ENCODE results near the gene LRRC8B.
"Not testable (repeated sequence)": the region's sequence is repeated elsewhere in the genome, so short reads cannot be mapped to it uniquely, and the experiment has no call there.

Gene LRRC8B

GRCh38 chr1:89582571-89582970 lies 57.9 kb downstream of the LRRC8B start:
- DNase-seq (ENCODE audit: low read depth, low spot score), result no peak

GRCh38 chr1:89584211-89584610 lies 59.6 kb downstream of the LRRC8B start:
- DNase-seq (ENCODE audit: low read depth, low spot score), result no peak

DNA sequence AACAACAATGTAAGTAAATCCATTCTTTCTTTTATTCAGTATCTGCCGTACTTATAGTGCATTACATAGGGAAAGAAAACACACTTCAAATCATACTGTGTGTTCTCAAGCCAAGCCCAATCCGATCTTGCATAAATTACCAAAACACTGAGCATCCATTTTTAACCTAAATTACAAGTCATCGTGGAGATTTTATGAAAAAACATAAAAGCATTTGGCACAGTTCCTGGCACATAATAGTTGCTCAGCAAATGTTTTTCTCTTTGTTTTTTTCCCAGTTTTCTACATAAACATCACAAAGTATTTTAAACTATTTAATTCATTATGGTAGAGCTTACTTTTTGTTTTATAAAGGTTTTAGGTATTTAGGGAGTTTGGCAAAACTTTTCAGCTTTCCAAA lies 60.2 kb downstream of the LRRC8B start:
- no peak for DNase-seq (ENCODE audit: low read depth, low spot score)

DNA sequence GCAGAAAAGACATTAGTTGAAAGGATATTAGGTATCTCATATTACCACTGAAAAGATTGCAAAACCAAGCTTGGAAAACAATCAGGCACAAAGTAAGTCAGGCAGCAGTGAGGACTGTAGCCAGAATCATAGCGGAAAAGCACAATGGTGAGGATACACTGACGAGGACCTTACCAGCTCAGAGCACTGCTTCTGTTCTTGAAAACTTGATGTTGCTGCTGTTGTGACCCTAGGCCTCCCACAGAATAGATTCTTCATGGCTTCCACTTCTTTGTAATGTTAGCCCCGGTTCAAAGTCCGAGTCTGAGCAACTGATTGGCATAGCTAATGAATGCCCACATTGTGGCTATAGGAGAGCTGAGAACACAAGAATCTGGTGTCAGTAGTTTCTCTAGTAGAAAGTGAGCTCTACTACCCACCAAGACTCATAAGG lies 63.1 kb downstream of the LRRC8B start:
- DNase-seq (ENCODE audit: low read depth, low spot score), result no peak

GRCh38 chr1:89588480-89588879 lies 63.9 kb downstream of the LRRC8B start:
- DNase-seq (ENCODE audit: low read depth, low spot score), result no peak

GRCh38 chr1:89589515-89589914 lies 64.9 kb downstream of the LRRC8B start:
- no peak for DNase-seq (ENCODE audit: low read depth, low spot score)

- DNase-seq (ENCODE audit: low read depth, low spot score), result no peak
Observed at GRCh38 chr1:89590341-89591080, 65.9 kb downstream of the LRRC8B start.

DNA sequence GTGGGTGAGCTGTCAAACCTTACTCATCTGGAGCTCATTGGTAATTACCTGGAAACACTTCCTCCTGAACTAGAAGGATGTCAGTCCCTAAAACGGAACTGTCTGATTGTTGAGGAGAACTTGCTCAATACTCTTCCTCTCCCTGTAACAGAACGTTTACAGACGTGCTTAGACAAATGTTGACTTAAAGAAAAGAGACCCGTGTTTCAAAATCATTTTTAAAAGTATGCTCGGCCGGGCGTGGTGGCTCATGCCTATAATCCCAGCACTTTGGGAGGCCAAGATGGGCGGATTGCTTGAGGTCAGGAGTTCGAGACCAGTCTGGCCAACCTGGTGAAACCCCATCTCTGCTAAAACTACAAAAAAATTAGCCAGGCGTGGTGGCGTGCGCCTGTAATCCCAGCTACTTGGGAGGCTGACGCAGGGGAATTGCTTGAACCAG lies 68.3 kb downstream of the LRRC8B start:
- DNase-seq (ENCODE audit: low read depth, low spot score), result not testable (repeated sequence)

DNA sequence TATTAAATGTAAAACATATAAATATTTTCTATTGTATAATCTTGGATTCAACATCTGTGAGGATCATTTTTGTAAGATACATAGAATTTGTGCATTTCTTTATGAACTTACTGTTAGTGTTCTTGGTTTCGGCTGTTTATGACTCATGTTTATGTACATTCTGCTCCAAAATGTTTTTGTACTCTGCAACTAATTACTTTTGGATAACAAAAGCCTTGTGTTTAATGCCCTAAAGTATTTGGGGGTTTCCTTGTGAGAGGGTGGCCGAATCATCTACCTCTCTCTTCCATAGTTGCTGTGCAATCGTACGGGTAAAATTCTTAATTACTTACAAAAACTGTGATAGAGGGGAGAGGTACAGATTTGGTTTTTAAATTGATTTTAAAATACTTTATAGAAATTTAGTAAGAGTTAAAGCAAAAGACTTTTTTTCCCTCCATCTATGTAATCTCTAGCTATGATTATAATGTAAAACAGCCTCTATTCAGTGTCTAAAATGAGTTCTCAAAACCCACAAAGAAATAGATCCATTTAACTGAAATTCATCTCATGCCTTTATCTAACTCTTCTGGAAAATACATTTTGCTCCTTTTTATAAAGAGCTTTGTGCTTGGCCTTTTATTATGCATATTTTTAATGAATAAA lies 69.6 kb downstream of the LRRC8B start:
- no peak for DNase-seq (ENCODE audit: low read depth, low spot score)

DNA sequence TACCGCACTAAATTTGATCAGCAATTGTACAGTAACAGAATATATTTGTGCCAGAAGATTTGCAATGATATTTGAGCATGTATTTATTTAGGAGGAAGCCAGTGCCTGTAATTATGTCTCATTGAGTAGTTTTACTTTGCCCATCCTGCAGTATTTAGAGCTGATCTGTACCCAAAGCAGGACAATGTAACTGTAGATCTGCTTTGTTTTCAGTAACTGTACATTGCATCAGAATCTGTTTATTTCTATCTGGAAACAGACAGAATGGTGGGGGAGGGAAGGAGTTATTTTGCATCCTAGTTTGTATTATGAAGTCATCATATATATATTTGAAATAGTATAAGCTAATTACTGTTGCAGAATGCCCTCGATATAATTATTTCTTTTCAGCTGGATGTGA lies 72.1 kb downstream of the LRRC8B start:
- DNase-seq (ENCODE audit: low read depth, low spot score), result no peak

GRCh38 chr1:89598450-89599331 lies 74.1 kb downstream of the LRRC8B start:
- DNase-seq (ENCODE audit: low read depth, low spot score), result no peak

- DNase-seq (ENCODE audit: low read depth, low spot score), result no peak
Observed at GRCh38 chr1:89599332-89599630, 74.7 kb downstream of the LRRC8B start.

DNA sequence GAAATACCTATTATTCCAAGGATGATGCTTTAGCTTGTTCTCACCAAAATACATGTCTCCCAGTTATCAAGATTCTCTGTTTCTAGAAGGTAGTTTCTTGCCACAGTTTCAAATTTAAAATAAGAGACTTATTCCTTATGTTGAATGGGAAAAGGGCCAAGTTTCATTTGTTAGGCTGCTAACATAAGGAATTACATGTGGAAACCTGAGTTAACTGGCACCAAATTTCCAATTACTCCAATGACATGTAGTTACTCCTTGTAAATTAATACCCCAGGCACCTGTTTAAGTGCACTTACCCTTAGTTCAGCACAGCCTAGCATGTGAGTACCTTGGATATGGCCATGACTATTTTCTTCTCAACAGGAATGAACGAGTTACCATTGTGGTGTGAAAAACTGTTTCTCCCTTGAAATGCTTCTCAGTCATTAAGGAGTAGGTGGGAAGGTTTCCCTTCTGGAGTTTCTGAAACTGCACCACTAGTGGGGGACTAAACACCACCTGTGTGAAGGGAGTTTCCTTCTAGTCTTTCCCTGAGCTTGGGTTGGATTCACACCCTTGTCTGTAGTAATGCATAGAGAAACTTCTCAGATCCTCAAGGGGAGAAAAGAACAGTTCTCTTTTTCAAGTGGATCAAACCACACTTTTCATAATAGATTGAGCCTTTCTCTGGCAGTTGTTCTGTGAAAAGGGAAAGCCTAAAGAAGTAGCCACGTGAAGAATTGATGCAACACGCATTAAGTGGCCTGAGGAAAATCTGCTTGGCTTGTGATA lies 76.0 kb downstream of the LRRC8B start:
- DNase-seq (ENCODE audit: low read depth, low spot score), result no peak

DNA sequence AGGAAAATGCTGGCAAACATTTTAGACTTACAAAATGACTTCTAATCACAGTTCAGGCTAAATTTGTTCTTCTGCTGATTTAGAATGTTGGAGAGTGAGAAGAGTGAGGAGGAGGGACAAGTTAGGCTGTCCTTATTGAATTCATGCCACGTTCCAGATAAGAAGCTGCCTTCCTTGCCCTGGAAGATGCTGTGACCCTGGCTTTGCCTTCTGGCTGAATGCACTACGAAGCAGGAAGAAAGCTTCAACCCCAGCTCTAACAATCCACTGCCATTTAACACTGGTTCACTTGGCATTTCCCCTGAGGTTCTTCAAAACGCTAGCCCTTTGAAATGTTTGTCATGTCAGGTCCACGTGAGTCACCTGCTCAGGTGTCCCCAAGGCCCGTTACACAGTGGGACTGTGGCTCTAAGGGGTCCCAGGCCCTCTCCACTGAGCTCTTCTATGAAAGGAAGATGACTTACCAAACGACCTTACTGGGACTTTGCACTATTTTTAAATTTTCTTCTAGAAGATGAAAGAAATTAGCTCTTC lies 78.3 kb downstream of the LRRC8B start:
- DNase-seq (ENCODE audit: low read depth, low spot score), result no peak

- DNase-seq (ENCODE audit: low read depth, low spot score), result no peak
Observed at GRCh38 chr1:89603651-89604413, 79.2 kb downstream of the LRRC8B start.

GRCh38 chr1:89604414-89604735 lies 79.7 kb downstream of the LRRC8B start:
- no peak for DNase-seq (ENCODE audit: low read depth, low spot score)

DNA sequence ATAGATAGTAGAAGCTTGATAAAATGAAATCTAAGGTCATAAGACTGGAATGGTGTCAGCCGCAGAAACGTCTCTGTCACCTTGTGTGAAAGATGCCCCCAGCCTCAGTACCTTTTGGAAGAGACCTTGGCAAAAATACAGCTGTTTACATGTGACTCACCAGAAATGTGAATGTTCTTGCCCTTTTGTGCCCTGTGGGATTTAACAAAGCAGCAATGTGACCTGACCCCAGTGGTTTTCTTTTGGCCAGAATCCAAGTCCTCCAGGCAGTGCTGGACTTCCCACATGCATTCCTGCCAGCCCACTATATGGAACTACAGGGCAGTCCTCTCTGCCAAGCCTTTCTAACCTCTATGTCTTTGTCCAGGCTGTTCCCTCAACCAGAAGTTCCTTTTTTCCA lies 81.1 kb downstream of the LRRC8B start:
- DNase-seq (ENCODE audit: low read depth, low spot score), result no peak

DNA sequence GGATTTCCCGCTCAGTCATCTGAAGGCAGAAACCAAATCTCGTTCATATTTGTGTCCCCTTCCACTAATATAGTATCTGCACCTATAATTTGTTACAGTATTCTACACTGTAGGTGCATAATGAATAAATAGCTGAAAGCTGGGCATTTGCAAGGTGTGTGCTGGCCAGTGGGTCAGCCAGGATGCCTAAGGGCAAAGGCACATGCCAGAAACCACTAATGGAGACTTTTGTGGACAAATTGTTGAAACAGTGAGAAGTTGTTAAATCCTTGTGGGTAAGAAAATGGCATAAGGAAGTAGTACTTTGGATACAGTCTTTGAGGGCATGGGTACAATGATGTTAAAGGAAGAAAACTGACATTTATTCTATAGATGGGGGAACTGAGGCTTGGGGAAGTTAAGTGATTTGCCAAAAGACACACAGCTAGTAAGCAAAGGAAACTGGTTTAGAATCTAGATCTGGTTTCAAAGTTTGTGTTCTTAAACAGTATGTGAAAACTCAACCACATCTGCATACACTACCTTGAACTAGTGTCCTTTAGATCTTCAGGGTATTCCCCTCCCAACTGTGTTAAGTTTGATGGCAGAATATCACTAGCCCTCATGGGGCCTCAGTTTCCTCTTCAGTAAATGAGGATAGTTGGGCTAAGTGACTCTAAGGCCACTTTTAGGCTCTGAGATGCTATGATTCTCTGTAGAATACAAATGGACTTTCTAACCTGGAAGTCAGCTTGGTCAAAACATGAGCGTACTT lies 81.8 kb downstream of the LRRC8B start:
- no peak for DNase-seq (ENCODE audit: low read depth, low spot score)

GRCh38 chr1:89607156-89607555 lies 82.5 kb downstream of the LRRC8B start:
- no peak for DNase-seq (ENCODE audit: low read depth, low spot score)
